SKM-1 (cell line): Measurements from ENCODE around the gene BATF3.

Source experiments
- DNase-seq: peaks from one replicate; lab custom pipeline; 2025; ENCODE audit not compliant: unreplicated experiment; lab: John Stamatoyannopoulos, UW

Gene BATF3

DNA sequence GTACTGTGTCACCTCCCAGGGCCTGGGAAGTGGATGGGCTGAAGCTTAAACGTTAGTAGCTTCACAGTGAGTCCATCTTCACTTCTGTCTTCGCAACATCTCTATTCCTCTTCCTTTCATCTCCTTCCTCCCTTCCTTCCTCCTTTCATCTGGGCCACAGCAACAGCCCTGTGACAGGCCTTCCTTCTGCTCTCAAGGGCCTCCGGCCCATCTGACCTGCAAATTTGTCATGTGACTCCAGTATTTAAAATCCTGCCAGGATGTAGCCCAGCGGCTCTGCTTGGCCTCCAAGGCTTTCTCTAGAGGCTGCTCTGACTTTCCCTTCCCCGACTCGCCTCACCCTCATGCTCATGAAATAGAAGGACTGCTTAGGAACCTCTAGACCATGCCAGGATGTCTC, 10.9 kb upstream of the BATF3 start:
- peak; percentile 33 for DNase-seq

DNA sequence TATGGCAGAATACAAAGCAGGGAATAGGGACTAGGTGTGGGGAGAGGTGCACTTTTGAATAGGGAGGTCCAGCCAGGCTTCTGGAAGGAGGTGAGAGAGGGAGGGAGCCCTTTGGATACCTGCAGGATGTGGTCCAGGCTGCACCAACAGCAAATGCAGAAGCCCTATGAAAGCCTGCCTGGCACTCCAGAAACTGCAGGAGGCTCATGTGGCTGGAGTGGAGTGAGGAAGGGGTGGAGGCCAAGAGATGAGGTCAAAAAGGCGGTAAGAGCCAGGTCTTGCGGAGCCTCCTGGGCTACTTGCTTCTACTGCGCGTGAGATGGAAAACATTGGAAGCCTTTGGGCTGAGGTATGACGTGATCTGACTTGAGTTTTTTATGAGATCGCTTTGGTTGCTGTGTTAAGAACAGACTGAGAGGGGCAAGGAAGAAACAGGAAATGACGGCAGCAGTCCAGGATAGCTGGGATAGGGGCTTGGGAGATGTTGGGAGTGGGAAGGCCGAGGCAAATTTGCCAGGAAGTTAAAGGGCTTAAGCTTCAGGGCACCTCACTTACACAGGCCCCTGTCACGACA, 4.4 kb upstream of the BATF3 start:
- DNase-seq: no peak

DNA sequence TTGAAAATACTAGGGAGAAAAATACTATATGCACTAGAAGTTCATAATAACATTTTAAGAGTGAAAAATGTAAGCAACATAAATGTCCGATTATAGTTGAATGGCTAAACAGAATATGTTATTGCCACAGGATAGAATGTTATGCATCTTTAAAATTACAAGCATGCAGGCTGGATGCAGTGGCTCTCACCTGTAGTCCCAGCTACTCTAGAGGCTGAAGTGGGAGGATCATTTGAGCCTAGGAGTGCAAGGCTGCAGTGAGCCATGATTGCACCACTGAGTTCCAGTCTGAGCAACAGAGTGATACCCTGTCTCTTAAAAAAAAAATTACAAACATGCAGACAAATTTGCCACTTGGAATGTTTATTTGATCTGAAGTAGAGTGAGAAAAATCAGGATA, 3.0 kb upstream of the BATF3 start:
- no peak for DNase-seq

DNA sequence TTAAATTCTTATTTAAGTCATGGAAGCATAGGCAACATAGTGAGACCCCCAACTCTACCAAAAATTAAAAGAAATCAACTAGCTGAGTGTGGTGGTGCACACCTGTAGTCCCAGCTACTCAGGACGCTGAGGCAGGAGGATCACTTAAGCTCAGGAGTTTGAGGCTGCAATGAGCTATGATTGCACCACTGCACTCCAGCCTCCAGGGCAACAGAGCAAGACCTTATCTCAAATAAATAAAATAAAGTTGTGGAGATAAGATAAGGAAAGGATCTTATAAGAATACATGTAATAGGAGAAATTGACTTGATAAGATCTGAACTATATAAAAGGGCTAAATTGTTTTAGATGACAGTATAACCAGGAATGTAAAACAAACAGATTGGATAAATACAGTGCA, 2.3 kb upstream of the BATF3 start:
- no peak for DNase-seq

DNA sequence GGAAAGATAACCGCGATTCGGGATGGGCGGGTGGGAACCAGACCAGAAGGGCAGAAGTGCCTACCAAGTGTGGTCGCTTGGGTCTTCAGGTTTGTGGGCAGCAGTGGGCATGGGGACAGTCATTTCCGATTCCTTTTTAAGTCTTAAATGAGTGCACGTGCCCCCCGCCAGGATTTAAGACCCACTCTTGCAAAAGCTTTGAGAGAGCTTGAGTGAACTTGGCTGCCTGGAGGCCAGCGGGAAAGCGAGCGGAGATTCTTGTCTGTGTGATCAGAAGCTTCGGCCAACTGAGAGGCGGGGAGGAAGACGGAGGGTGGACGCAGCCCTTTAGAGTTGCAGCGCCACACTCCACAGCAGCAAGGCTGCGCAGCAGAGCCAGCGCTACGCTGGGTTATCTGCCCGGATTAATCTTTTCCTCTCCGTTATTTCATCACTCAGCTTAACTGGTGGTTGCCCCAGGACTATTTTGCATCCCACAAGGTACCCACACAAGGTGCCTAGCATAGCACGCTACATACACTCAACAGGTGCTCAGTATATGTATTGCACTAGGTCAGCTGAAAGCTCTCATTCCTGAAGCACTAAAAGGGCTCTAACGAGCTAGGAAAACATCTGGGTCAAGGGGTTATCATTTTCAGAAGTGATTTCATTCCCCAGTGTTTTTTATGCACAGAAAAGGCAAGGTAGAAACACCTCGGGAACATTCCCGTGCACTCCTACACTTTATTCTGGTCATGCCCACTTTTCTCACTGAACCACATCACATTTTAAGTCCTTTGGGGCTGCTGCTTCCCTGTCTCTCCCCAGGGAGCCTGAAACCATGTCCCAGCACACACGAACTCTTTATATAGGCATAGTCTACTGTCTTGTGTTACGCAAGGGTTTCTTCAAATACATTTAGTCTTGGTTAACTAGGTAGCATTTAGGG, 1.5 kb upstream of the BATF3 start:
- peak; percentile 40 for DNase-seq

DNA sequence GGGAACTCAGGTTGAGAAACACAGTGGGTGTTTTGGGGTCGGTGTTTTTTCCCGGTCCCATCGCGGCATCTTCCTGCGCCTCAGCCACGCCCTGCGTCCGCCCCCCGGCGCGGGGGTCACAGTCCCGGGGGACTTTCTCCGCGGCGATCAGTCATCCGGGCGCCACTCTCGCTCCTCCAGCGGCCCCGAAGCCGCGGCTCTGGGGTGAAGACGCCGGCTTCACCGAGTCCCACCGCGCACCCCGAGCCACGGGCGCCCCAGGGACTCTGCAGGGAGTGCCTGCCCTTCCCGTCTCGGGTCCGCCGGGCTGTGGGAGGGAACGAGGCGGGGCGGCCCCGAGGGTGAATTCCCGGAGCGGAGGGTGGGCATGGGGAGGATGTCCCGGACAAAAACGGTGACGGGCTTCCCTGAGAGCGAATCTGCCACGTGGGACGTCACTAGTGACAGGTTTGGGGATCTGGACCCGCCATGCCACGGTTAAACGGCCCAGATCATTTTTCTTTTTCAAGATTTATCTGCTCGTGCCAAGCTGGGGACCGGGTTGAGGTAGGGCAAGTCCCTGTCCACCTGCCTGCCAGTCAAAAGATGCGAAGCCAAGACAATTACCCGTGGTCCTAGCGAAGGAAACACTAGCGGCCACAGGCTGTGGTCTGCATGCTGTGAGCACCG, 717 bp upstream of the BATF3 start:
- DNase-seq: no peak

DNA sequence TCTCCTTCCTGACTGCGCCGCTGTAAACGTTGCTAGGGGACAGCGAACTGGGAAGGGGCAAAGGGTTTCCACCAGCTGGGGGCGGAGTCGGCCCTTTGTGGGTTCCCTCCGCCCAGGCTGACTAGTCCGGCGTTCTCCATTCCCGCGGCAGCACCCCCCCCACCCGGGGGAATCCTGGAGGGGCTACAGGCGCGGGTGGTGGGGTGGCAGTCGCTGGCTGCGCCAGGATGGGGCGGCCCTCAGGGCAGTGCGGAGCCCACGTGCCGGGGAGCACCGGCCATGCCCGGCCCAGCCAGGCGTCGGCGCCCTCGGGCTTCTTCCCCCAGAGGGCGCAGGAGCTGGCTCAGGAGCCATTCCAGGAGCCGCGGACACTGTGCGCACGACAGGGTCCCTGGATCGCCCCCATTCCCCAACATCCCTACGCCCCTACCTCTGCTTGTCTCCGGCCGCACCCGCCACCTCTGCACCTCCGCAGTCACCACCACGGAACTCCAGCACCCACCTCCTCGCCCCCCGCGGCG, 476 bp downstream of the BATF3 start:
- DNase-seq: peak; percentile 49

DNA sequence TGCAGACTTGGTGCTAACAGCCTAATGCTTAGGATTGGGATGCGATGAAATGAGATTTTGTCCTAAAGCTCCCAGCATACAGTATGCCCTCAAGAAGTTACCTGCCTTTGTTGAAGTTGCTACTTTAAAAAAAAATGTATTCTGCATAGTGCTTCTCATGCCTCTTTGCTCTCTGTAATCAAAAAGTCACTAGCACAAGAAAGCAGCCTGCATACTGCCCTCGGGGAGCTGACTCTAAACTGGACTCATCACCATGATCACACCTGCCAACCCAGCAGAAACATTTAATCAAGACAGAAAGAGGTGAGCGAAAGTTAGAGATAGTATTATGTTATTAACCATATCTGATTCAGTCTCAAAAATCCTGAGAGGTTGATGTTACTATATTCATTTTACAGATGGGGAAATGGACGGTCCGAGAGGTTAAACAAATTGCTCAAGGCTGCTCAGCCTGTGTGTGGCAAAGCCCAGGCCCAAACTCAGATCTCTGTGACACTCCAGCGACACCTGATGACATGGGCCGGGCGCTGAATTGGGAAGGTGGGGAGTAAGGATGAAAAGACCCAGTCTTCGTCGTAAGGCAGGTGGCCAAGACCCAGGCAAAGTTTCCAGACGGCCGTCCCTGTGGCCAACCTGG, 1.1 kb downstream of the BATF3 start:
- DNase-seq: no peak

DNA sequence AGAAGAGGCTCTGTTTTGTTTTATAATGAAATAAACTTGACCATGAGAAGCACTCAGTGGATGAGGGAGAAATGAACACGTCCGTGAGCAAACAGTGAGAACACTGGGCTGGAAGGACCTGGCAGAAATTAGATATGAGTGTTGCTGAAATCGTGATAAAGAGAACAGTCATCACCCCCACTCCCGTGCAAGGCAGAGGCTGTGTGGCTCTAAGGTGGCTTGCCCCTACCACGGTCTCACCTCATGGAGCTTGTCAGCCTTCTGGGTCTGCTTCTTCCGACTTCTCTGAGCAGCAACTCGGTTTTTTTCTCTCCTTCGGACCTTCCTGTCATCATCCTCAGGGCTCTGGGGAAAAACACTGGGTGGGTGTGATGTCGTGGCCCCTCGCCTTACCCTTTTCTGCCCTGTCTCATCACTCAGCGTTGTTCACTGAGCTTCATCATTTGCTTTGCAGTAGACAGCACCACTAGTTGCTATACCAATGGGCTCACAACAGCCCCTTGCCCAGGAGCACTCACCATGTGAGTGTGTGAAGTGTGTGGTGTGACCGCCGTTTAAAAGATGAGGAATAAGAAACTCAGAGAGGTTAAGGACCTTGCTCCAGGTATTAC, 2.8 kb downstream of the BATF3 start:
- DNase-seq: no peak

DNA sequence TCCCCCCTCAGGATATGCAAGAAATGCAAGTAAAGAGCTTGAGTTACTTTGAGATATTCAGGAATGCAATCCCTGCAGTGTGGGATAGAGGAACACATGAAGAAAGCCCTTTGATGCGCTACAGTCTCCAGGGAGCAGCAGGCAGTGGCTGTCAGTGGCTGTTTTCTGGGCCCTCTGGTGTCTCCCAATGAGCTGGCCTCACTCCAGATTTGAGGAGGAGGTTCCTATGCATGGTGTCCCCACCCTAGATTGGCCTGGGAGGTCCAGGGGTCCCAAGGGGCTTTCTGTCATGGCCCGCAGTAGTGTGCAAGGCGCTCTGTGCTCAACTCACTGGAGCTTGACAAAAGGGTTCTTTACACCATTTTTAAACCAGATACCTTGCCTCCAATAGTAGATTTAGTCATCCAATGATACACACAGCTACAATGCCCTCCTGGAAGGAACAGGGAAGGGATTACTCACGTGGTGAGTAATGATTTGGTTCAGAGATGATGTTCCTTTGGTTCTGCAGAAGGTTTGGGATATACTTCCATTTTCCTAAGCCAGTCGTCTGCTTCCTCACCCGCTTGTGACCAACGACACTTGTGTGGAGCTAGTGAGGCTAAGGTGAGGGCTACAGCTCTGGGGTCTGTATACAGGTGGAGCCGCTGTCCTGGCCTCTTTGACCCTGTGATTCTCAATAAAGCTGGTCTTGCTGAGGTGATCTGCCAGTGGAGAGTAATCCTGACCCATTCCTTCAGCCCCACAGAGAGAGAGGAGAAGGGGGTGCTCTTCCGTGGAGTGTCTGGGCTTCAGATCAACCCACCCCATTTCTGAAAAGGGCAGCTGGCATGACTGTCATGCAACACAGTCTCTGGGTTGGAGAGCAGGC, 6.6 kb downstream of the BATF3 start:
- DNase-seq: no peak

DNA sequence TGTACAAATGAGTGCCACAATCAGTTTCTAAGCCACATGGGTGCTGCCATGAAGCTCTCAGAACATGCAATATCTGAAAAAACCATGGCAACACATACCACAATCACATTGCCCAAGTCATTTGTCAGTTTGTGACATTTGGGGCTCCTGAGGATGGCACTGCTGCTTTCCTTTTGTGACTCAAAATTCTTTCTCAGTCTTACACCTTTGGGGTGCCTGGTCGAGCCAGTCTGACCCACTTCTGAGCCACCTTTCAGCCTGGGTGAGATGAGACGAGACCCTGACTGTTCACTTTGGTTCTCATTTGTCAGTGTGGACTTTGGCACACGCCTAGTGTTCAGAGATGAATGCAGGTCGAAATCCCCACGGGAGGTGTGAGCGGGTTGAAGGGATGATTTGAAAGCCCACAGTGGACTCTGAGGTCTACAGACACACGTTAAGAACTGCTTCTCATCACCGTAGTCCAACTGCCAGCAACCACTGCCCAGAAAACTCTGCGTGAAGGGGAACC, 8.0 kb downstream of the BATF3 start:
- no peak for DNase-seq

DNA sequence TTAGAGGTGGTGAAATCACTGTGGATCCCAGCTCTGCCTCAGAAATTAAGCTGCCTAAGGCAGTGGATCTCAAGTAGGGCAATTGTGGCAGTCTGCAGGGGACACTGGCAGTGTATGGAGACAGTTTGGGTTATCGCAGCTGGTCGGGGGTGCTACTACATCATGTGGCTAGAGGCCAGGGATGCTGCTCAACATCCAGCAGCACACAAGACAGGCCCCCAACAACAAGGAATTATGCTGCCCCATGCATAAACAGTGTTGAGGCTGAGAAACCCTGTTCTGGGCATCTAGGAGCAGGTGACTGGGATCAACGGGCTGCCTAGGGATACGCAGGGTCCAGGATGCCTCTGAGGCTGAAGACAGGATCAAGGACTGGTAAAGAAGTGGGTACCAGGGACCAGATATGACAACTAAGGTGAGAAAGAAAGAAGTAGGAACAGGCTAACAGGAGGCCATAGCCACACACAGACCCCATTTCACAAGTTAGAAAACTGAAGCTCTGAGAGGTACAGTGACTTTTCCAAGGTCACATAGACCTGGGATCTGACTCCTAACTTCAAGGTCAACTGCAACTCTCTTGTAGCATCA, 8.7 kb downstream of the BATF3 start:
- no peak for DNase-seq

DNA sequence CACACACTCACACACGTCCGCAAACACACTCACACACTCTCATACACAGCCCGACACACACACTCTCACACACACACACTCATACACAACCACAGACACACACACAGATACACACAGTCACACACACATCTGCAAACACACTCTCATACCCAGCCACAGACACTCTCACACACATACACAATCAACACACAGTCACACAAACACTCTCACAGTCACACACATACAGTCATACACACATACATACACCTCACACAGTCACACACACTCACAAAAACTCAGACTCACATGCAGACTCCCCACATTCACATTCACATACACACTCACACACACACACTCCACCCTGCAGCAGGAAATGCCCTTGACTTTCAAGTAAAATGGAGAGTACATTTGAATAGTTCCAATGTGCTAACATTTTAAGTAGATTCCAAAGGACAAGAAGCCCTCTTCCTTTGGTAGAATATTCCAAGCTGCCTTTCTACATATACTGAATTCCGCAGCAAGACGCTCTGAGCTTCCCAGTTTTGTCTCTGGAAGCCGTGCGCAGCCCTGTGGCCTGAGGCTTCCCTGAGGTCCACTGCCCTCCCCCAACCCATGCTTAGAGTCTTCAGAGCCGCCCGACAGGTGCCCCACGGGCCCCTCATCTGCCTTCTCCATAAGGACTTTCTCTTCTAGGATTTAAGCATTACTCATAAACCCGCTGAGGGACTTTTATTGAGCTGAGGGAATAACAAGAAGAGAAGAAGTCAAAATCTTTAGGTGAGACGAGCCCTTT, 9.7 kb downstream of the BATF3 start:
- no peak for DNase-seq

DNA sequence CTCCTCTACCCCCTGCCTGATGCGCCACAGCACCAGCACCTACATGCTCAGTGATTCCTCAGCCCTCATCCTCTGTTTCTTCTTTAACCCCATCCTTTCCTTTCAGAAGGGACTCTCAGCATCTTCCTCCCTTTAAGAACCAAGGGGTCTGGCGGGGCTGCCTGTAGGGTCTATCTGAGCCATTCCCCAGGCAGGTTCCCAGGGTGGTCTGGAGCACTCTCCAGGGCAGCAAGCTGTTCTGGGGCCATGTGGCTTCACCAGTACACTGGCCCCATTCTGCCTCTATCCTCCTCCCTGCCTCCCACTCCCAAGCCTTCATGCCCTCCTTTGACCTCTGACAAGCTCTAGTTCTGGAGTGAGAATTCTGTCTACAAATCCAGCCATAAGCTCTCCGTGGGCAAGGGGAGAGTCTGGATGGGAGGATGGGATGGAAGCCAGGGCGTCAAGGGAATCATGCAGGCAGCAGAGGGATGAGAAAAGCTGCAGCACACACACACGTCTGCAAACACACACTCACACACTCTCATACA, 10.4 kb downstream of the BATF3 start:
- no peak for DNase-seq

DNA sequence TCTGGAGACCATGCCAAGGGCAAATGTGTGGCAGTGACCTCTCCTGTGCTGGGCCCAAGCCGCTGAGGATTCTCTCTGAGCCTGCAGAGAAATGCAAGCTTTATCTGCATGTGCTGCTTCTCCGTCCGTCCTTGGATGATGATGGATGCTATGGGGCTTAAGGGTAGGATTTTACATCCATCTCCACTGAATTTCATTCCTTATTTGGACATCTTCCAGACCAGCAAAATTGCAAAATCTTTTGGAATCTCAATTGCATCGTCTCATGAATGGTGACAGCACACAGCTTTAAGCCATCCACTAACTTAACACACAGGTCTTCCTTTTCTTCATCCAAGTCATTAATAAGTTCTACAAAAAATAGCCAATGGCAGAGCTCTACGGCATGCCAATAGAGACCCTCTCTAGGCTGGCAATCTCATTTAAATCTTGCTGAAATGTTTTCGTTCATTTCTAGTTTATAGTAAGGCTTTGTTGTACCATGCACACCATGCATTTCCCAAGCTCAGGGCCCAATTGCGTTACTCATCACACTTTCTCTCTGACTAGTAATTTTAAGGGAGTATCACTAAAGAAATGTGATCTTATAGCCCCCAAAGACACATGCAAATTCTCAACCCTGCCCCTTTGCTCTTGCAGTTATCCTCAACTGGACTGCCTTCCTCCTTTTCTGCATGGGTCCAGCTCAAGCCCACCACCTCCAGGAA, 11.1 kb downstream of the BATF3 start:
- no peak for DNase-seq

DNA sequence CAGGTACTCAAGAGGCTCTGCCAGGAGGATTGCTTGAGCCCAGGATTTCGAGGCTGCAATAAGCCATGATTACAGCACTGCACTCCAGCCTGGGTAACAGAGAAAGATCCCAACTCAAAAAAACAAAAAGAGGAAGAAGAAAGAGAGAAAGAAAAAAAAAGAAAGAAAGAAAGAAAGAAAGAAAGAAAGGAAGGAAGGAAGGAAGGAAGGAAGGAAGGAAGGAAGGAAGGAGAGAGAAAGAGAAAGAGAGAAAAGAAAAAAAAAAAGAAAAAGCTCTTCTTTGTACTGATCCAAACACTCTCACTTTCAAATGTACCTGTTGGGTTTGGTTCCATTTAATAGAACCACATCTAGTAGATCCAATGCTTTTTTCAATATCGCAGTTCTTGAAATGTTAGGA, 11.8 kb downstream of the BATF3 start:
- no peak for DNase-seq

DNA sequence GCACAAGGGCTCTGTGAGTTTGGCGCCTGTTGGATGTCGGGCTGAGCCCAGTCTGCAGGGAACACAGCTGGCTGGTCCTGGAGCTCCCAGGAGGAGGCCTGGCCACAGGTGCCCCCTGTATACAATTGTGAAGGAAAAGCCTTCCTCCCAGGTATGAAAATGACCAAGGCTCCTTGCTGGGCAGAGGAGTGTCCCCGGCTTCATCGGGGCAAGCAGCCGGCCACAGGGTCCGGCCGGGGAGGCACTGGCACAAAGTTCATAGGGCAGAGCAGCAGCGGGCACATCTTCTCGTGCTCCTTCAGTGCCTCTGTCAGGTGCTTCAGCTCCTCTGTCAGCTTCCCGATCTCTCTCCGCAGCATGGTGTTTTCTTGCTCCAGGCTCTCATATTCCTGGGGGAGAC, 13.0 kb downstream of the BATF3 start:
- no peak for DNase-seq

DNA sequence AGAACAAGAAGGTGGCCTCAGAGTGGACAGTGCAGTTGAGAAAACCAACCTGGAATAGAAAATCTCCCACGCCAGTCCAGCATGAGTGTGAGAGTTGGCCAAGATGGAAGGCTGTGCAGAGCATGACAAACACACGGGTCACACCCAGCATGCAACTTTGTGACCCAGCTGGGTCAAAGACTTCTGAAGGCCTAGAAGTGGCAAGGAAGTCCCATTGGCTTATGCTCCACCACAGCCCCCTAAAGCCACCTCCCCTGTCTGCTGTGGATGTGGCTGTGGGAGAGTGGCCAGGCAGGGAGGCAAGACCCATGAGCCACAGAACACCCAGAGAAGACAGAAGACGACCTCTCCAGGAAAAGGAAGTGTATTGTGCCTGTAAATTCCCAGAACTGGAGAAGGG, 13.6 kb downstream of the BATF3 start:
- no peak for DNase-seq
